Activated gamma-delta T cell (primary cell): ENCODE data around the gene COTL1.

Source experiments
- DNase-seq: peaks from one replicate; lab custom pipeline; 2025; lab: John Stamatoyannopoulos, UW

Gene COTL1

GRCh38 chr16:84548971-84549844 lies 68.7 kb downstream of the COTL1 start:
- DNase-seq, result no peak

- no peak for DNase-seq
Observed at GRCh38 chr16:84548508-84548907, 69.4 kb downstream of the COTL1 start.

GRCh38 chr16:84547546-84548061 lies 70.3 kb downstream of the COTL1 start:
- DNase-seq, result no peak

- DNase-seq, result no peak
Observed at GRCh38 chr16:84546669-84547545, 71.0 kb downstream of the COTL1 start.

GRCh38 chr16:84545114-84545737 lies 72.7 kb downstream of the COTL1 start:
- no peak for DNase-seq

GRCh38 chr16:84544031-84544773 lies 73.7 kb downstream of the COTL1 start:
- DNase-seq, result no peak

GRCh38 chr16:84543253-84543652 lies 74.6 kb downstream of the COTL1 start:
- no peak for DNase-seq

GRCh38 chr16:84541999-84542817 lies 75.7 kb downstream of the COTL1 start:
- DNase-seq, result no peak

DNA sequence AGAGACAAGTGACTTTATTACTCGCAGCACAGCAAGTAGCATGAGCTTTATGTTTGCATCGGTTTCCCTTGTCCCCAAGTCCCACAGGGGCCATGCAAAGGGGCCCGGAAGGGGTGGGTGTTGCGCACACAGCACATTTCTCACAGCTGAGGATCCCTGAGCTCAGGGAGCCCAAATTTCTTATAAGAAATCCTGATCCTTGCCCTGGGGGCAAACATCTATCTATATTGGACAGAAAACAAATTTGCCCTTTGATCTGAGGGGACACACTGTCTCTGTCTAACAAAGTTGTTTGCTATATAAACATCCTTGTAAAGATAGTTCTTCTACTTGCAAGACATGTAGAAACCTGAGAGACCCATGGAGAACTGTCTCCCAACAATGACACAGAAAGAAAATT lies 77.7 kb downstream of the COTL1 start:
- no peak for DNase-seq

- no peak for DNase-seq
Observed at GRCh38 chr16:84538222-84538840, 79.5 kb downstream of the COTL1 start.

- no peak for DNase-seq
Observed at GRCh38 chr16:84537491-84538151, 80.3 kb downstream of the COTL1 start.

DNA sequence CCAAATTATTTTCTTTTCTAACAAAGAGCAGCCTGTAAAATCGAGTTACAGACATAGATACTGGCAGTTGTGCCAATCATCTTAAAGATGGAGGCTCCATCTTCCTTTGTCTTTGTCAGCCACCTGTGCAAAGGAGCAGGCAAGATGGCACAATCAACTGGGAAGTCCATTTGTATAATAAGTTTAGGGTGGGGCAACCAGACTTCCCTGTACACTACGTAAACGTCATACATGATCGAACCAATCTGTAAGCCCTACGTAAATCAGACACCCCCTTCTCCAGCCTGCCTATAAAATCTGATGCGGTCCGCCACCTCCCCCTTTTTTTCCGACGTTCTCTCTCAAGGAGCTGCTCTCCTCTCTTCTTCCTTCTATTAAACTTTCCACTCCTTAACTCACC lies 82.0 kb downstream of the COTL1 start:
- DNase-seq, result no peak

GRCh38 chr16:84535408-84535807 lies 82.5 kb downstream of the COTL1 start:
- no peak for DNase-seq

- no peak for DNase-seq
Observed at GRCh38 chr16:84534815-84535214, 83.1 kb downstream of the COTL1 start.

DNA sequence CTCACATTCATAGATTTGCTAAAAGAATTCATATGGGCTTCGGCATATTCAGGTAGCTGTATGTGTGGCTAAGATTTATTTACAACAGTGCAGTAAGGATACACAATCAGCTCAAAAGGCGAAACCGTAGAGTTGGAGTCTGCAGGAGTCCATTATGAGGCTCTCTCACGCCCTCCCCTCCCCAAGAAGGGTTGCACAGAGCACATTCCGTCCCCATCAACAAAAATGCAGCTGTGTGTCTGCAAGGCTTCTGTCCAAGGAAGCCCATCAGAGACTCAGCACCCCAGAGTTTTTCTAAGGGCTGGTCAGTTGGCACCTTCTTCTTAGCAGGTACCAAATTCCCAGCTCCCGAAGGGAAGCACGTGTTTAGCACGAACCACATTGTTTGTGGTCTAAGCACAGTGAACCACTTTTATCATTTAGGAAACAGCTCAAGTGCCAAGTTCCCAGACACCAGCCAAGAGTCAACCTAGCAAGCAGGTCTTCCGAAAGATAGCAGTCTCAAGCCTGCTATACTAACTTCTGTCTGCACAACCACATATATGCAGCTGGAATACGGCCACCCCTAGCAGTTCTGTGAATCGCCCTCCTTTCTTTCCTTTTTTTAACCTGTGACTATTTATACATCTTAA lies 84.9 kb downstream of the COTL1 start:
- no peak for DNase-seq

DNA sequence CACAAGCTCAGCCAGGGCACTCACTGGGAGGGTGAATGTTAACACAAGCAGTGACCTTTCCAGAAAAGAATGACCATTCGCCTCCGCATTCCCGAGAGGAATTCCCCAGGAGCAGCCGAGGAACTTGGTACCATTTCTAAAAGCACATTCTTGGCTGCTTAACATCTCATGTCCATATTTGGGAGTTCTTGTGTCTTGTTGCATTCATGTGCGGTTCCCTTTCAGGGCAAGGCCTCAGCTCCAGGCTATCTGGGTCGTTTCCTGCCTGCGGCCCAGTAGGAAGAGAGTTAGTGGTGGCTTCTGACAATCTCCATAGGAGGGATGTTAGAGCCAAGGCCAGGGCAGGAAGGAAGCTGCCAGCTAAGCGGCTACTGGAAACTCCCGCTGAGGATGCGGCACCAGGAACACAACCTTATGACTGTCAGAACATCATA lies 85.6 kb downstream of the COTL1 start:
- DNase-seq, result no peak

DNA sequence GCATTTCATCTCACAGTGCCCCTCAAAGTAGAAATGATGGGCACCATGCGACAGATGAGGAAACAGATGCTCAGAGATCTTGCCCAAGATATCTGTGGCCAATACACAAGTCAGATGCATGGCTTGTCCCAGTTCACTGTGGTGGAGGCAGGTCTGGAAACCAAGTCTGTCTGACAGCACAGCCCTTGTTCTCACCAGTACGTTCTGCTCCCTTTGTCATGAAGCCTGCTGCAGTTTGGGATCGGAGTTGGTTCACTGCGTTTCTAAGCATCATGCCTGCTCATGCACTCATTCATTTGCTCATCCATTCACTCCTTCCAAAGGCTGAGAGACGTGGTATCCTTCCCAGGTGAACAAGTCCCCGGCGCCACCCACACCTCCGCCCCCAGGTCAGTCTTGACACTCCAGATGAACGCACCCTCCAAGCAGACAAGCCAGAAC lies 86.2 kb downstream of the COTL1 start:
- DNase-seq, result no peak

- no peak for DNase-seq
Observed at GRCh38 chr16:84530590-84530989, 87.3 kb downstream of the COTL1 start.

DNA sequence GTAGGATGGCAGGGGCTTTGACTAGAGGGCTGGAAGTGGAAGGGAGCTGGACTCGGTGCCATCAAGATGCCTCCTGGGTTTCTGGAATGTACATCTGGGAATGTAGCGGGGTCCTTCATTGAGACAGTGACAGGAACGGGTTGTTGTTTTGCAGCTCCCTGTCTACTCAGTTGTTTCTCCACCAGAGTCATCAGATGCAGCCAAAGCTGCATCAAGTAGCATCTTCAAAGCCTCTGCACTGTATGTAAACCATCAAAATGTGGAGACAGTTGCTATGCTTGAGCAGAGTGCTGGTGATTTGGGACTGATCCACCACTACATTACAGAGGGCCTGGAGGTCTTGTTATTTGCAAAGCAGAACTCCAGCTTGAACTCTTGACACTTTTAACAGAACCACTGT lies 88.3 kb downstream of the COTL1 start:
- no peak for DNase-seq
